ENCODE measurements around the gene ARHGEF16.

DNA sequence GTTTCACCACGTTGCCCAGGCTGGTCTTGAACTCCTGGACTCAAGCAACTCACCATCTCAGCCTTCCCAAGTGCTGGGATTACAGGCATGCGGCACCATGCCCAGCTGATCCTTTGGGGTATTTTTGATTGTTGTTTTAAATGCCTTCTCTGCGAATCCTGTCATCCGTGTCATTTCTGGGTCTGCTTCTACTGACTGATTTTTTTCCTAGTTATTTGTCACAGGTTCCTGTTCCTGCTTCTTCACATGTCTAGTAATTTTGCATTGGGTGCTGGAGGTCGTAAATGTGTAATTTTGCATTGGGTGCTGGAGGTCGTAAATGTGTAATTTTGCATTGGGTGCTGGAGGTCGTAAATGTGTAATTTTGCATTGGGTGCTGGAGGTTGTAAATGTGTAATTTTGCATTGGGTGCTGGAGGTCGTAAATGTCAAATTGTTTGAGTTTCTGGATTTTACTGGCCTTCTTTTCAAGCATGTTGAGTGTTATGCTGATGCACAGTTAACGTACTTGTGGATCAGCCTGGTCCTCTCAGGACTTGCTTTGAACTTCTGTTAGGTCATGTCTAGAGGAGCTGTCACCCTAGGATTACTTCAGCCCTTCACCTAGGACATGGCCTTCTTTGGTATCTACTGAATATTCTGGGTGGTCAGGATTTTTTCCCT is 4.1 kb upstream of the ARHGEF16 start:
- TF ChIP-seq POLR2AphosphoS5 (IDR thresholded peaks at IDR 0.05) = no peak
- TF ChIP-seq EP300 (IDR thresholded peaks at IDR 0.05) = no peak
- TF ChIP-seq, protein P1, sequence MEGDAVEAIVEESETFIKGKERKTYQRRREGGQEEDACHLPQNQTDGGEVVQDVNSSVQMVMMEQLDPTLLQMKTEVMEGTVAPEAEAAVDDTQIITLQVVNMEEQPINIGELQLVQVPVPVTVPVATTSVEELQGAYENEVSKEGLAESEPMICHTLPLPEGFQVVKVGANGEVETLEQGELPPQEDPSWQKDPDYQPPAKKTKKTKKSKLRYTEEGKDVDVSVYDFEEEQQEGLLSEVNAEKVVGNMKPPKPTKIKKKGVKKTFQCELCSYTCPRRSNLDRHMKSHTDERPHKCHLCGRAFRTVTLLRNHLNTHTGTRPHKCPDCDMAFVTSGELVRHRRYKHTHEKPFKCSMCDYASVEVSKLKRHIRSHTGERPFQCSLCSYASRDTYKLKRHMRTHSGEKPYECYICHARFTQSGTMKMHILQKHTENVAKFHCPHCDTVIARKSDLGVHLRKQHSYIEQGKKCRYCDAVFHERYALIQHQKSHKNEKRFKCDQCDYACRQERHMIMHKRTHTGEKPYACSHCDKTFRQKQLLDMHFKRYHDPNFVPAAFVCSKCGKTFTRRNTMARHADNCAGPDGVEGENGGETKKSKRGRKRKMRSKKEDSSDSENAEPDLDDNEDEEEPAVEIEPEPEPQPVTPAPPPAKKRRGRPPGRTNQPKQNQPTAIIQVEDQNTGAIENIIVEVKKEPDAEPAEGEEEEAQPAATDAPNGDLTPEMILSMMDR (IDR thresholded peaks at IDR 0.05) = no peak
